CD4-positive, alpha-beta T cell treated with Interleukin-6 for 4 hours (primary cell): ENCODE results near the gene CLDN5.

Source experiments
- DNase-seq: peaks from one replicate; pipeline ENCODE4 v3.0.0-alpha.2; 2020; ENCODE audit warnings: mixed read lengths

CLDN5 gene

GRCh38 chr22:19501897-19502447 lies 22.2 kb downstream of the CLDN5 start:
- no peak for DNase-seq

DNA sequence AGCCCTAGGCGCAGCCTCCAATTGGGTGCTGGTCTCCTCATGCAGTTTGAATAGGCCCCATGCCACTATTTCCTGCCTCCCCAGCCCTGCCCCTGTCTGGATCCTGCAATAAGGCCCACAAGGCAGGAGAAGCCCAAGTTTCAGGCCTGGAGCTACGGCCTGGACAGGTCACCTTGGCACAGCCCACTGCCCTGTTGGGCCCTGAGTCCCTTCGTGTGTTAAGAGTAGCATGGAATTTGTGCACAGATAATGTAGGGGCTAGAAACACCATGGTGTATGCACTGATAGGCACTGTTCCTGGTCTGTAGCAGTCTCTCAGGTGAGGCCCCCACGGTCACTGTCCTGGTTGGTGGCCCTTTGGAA lies 24.3 kb downstream of the CLDN5 start:
- DNase-seq = no peak

DNA sequence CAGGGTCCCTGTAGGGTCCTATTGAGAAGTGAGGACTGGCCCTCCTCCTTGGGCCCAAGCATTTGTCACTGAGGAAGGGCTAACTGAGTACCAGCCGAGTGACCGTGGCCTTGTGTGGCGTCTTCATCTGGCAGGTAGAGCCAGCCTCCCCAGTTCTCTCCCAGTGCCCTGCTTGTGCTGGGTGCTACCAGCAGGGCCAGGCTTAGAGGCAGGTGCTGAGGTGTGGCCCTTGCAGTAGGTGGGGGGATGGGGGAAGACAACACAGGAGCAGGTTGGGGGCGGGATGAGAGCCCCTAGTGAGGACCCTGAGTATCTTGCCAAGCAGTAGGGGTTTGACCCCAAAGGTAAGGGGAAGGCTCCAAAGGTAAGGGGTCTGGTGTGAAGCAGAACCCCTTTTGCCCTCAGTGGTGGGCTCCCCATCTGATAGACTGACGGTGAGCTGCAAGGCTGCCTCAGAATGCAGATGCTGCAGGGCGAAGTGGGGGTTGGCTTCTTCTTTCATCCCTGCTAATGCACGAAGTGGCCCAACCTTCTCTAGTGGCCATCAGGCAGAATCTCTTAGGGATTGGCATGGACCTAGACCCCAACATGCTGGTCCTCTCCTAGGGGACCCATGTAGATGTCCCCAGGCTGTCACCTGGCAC lies 24.9 kb downstream of the CLDN5 start:
- DNase-seq = no peak

DNA sequence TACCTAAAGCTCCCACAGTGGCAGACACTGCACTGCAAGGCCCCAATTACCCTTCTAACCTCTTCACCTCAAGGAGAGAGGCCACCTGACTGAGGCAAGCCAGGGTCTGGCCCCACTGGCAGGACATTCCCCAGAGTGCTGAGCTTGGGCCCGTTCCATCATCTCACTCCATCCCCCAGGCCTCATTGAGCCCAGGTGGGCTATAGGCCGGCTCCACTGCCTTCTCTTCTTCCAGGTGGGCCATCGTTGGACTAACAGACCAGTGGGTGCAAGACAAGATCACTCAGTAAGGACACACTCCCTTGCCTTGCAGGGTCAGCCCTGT lies 25.4 kb downstream of the CLDN5 start:
- DNase-seq = no peak

DNA sequence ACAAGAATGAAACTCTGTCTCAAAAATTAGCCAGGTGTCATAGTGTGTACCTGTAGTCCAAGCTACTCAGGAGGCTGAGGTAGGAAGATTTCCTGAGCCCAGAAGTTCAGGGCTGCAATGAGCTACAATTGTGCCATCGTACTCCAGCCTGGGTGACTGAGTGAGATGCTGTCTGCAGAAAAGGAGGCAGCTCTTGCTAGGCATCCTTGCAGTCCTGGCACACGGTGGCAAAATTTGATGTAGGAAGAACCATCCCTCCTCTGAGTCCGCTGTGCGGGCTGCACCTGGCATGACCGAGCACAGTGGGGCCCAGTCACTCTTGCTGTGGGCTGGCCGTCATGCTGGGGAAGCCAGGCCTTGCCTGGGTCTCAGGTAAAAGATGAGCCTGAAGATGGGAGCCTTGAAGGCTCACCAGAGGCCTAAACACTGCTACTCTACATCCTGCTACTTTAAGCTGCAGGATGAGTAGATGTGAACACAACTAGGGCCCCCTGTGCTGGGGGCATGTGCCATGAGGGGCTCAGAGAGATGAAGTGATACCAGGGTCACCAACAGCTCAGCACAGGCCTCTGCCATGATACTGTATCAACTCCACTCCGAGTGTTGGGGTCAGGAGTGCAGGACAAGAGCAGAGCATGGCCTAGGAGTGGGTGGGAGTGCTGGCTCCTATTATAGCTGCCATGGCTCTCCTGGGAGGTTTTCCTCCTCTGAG lies 25.9 kb downstream of the CLDN5 start:
- no peak for DNase-seq

- no peak for DNase-seq
Measured at GRCh38 chr22:19497245-19497644, 27.0 kb downstream of the CLDN5 start.

DNA sequence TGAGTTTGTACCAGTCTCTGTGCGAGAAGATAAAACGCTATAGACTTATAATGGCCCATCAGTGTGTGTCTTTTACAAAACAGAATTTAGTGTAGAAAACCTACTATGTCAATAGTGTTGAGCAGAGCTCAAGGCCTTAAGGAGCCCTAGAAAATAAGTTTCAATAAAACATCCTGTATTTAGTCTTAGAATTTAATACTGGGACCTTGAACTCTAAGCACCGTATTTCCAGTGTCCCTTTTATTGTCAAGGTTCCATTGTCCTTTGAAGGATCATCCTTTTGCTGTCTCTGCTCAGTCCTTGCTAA lies 27.9 kb downstream of the CLDN5 start:
- no peak for DNase-seq

GRCh38 chr22:19495562-19496323 lies 28.5 kb downstream of the CLDN5 start:
- DNase-seq = no peak

DNA sequence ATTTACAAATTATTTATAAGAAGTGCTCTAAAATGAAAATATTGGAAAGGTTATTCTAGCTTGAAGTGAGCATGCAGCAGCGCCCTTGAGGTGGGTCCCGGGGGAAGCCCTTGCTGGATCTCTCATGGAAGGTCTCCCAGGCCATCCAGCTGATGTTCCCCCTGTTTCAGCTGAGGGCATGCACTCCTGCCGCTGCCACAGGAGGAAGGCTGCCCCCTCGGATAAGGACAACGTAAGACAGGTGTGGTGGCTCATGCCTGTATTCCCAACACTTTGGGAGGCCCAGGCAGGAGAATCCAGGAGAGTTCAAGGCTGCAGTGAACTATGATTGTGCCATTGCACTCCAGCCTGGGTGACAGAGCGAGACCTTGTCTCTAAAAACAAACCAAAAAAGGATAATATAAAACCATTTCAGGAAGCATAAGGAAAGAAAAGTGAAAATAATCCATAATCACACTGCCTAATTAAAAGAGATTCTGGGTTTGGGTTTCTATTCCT lies 29.5 kb downstream of the CLDN5 start:
- DNase-seq = no peak

GRCh38 chr22:19494001-19494560 lies 30.1 kb downstream of the CLDN5 start:
- no peak for DNase-seq

DNA sequence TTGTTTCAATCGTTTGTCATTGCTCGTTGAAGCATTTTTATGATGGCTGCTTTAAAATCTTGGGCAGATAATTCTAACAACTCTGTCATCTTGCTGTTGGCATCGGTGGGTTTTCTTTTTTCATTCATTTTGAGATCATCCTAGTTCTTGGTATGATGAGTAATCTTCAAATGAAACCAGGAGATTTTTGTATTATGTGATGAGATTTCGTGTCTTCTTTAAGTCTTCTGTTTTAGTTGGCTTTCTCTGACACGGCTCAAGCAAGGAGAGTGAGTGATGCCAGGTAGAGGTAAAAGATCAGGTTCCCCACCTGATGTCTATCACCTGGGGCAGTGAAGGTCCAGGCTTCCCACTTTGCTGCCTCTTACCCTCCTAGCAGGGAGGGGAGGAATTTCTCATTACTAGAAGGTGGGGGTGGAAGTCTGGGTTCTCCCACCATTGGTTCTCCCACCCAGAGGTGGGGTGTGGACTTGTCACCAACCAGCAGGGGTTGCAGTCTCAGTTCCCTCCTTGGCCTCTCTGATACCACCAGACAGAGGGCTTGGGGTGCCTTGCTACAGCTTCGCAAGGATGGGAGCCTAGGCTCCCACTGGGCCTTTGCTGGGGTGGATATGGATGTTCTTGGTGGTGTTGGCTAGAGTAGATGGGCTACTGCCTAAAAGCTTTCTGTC lies 31.6 kb downstream of the CLDN5 start:
- no peak for DNase-seq

GRCh38 chr22:19490628-19491230 lies 33.5 kb downstream of the CLDN5 start:
- no peak for DNase-seq

- DNase-seq = no peak
Measured at GRCh38 chr22:19488884-19489843, 35.0 kb downstream of the CLDN5 start.

DNA sequence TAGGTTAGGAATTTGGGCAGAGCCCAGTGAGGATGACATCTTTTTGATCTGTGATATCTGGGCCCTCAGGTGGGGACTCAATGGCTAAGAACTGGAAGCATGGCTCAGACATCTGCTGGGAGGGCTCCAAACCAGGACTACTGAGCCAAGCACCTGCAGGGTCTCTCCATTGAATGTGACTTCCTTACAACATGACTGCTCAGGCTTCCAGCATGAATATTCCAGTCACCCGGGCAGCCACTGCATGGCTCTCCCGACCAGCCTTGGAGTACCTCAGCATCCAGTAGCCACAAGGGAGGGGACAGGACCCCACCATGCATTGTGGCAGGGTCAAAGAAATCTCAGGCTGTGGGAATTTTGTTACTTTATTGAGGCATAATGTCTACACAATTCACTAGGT lies 35.9 kb downstream of the CLDN5 start:
- no peak for DNase-seq

DNA sequence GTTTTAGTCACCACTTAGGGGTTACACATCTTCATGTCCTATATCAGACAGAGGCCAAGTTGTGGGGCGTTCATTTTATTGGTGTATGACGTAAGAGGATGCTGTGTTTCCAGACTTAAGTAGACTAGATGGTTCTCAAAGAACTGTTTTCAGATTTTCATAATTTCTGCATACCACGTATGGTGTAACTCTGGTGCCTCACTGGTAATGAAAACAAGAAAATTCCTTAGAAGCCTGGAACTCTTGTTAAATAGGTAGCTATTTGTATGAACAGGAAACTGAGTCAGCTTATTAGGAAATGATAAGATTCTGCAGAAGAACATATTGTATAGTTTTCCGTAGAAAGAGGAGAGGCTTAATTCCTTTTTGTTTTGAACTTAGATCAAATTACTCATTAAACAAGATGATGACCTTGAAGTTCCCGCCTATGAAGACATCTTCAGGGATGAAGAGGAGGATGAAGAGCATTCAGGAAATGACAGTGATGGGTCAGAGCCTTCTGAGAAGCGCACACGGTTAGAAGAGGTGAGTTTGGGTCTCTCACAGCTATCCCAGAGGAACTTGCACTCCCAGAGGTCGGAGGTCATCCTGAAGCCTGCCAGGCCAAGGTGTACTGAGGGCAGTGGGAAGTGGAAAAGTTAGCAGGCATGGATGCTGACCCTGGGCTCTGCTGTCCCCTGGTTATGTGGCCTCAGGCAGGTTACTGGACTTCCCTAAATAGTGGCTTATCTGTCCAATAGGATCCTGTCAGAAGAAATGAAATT lies 40.5 kb downstream of the CLDN5 start:
- DNase-seq = no peak

- DNase-seq = no peak
Measured at GRCh38 chr22:19482297-19482696, 41.9 kb downstream of the CLDN5 start.

GRCh38 chr22:19480789-19481188 lies 43.4 kb downstream of the CLDN5 start:
- no peak for DNase-seq

DNA sequence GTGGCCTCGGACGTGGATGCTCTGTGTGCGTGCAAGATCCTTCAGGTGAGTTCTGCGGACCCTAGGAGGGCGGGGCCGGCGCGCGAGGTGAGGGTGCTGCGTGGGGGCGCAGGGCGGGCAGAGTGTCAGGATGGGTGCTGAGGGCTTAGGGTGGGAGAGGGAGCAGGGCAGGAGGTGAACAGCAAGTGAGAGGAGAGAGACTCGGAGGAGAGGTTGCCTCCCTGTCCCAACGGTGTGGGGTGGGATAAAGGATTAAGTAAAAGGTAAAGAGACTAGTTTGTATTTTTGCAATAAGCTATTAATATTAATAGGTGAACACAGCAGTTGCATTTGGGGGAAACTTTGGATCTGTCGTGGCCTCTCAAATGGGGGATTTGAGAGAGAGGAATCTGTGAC lies 44.0 kb downstream of the CLDN5 start:
- DNase-seq = no peak

- peak; percentile 95 for DNase-seq
Measured at GRCh38 chr22:19479355-19480172, 44.6 kb downstream of the CLDN5 start, which contains the start of gene CDC45. Gene CDC45, plus strand, starts transcription at chr22:19479920. Its CDS starts 49 bp downstream, at chr22:19479969.
